Germinal center (tissue), 1 donor: ENCODE results near the gene ENTPD7.
A peak's percentile ranks its signal among the peaks of the same experiment; 100 is the strongest.
"Not testable (repeated sequence)": the region's sequence is repeated elsewhere in the genome, so short reads cannot be mapped to it uniquely, and the experiment has no call there.

Experiments
- DNase-seq: peaks from one replicate; pipeline ENCODE4 v3.0.0; 2012; ENCODE audit warnings: mixed read lengths, low spot score

ENTPD7 gene

GRCh38 chr10:99693933-99694583, 34.7 kb downstream of the ENTPD7 start:
- DNase-seq: no peak

GRCh38 chr10:99695761-99696160, 36.5 kb downstream of the ENTPD7 start:
- no peak for DNase-seq

GRCh38 chr10:99698504-99699080, 39.3 kb downstream of the ENTPD7 start:
- no peak for DNase-seq

- DNase-seq: no peak
Observed at GRCh38 chr10:99700649-99701048, 41.3 kb downstream of the ENTPD7 start.

- DNase-seq: no peak
Observed at GRCh38 chr10:99708428-99709012, 49.2 kb downstream of the ENTPD7 start.

- no peak for DNase-seq
Observed at GRCh38 chr10:99709480-99710229, 50.3 kb downstream of the ENTPD7 start.

GRCh38 chr10:99711129-99711719, 51.9 kb downstream of the ENTPD7 start:
- DNase-seq: peak; percentile 8

- no peak for DNase-seq
Observed at GRCh38 chr10:99714446-99714845, 55.1 kb downstream of the ENTPD7 start.

GRCh38 chr10:99720387-99720786, 61.1 kb downstream of the ENTPD7 start:
- no peak for DNase-seq

- DNase-seq: no peak
Observed at GRCh38 chr10:99730026-99730425, 70.7 kb downstream of the ENTPD7 start.

GRCh38 chr10:99731306-99732032, 72.2 kb downstream of the ENTPD7 start:
- no peak for DNase-seq

- peak; percentile 94 for DNase-seq
Observed at GRCh38 chr10:99732033-99732842, 72.9 kb downstream of the ENTPD7 start, which contains the start of the genes COX15 and CUTC. COX15 (minus strand) TSS chr10:99732127; CDS start chr10:99732049, 78 bp downstream. CUTC (plus strand) TSS chr10:99732234; CDS start chr10:99732349, 115 bp downstream.

- no peak for DNase-seq
Observed at GRCh38 chr10:99733366-99733765, 74.1 kb downstream of the ENTPD7 start.

- not testable (repeated sequence) for DNase-seq
Observed at GRCh38 chr10:99734111-99734510, 74.8 kb downstream of the ENTPD7 start.

- no peak for DNase-seq
Observed at GRCh38 chr10:99740260-99740659, 81.0 kb downstream of the ENTPD7 start.

GRCh38 chr10:99740933-99741559, 81.7 kb downstream of the ENTPD7 start:
- no peak for DNase-seq

- DNase-seq: no peak
Observed at GRCh38 chr10:99742254-99742653, 82.9 kb downstream of the ENTPD7 start.

- DNase-seq: no peak
Observed at GRCh38 chr10:99742701-99743100, 83.4 kb downstream of the ENTPD7 start.

- no peak for DNase-seq
Observed at GRCh38 chr10:99743841-99744240, 84.5 kb downstream of the ENTPD7 start.

GRCh38 chr10:99746166-99746565, 86.9 kb downstream of the ENTPD7 start:
- DNase-seq: not testable (repeated sequence)
